CD14-positive monocyte (primary cell): ENCODE data around the gene PILRA. TPM values are rescaled to one million over a fixed set of nuclear protein-coding genes. Genes with fewer than 3 reads are reported as not detected.

ENCODE experiments used
- DNase-seq, 3 donors: peaks; one replicate each; pipeline ENCODE4 v3.0.0-alpha.2; 2011 to 2022
- H2AFZ ChIP-seq: 2 replicates; pipeline ENCODE4 v1.6.0; 2012; ENCODE audit warnings: mild to moderate bottlenecking, low read depth, low read length, inconsistent platforms; ENCODE audit not compliant: insufficient read depth, poor library complexity, severe bottlenecking
- H3K27ac ChIP-seq, 2 donors: 1 replicate in 1 of 2; 2 replicates in 1 of 2; pipeline ENCODE4 v1.5.1; 2012 to 2013; ENCODE audit warnings: low read length in 2 of 2, control low read depth in 1 of 2, inconsistent platforms in 1 of 2, low read depth in 1 of 2, mild to moderate bottlenecking in 1 of 2
- H3K27me3 ChIP-seq, 2 donors: one replicate each; pipeline versions ENCODE4 v1.6.0 to v1.6.1; 2011 to 2013; ENCODE audit warnings: low read length in 2 of 2; ENCODE audit not compliant: control insufficient read depth in 2 of 2, insufficient read depth in 2 of 2
- H3K36me3 ChIP-seq, 2 donors: replicated peaks in 1 of 2; 1 replicate in 1 of 2; 2 replicates in 1 of 2; pipeline versions ENCODE4 v1.5.1 to v1.6.1; 2012 to 2013; ENCODE audit warnings: low read length in 2 of 2, control low read depth in 1 of 2, inconsistent platforms in 1 of 2, mild to moderate bottlenecking in 1 of 2; ENCODE audit not compliant: insufficient read depth in 2 of 2, control insufficient read depth in 1 of 2
- H3K4me1 ChIP-seq, 2 donors: 1 replicate in 1 of 2; 2 replicates in 1 of 2; pipeline versions ENCODE4 v1.5.1 to v1.6.1; 2012 to 2013; ENCODE audit warnings: low read length in 2 of 2, control low read depth in 1 of 2, inconsistent platforms in 1 of 2, mild to moderate bottlenecking in 1 of 2, moderate library complexity in 1 of 2; ENCODE audit not compliant: insufficient read depth in 2 of 2, control insufficient read depth in 1 of 2
- H3K4me2 ChIP-seq: replicated peaks from 2 replicates; pipeline ENCODE3; 2012; ENCODE audit warnings: low read length, moderate library complexity, mild to moderate bottlenecking; ENCODE audit not compliant: poor library complexity, severe bottlenecking; ENCODE audit errors: extremely low read depth
- H3K4me3 ChIP-seq, 3 experiments: fragments of 200-600 bp in 1 of 3; sonication (generic) in 1 of 3; replicated peaks in 1 of 3; 1 replicate in 2 of 3; 2 replicates in 1 of 3; pipeline ENCODE4 v1.5.1; 2011 to 2013; ENCODE audit warnings: low read length in 3 of 3, mild to moderate bottlenecking in 3 of 3, control low read depth in 2 of 3, low read depth in 2 of 3, inconsistent platforms in 1 of 3, moderate library complexity in 1 of 3
- H3K79me2 ChIP-seq: 2 replicates; pipeline ENCODE4 v1.6.0; 2012; ENCODE audit warnings: mild to moderate bottlenecking, control low read depth, inconsistent platforms, low read length, moderate library complexity; ENCODE audit not compliant: insufficient read depth
- H3K9ac ChIP-seq: 2 replicates; pipeline ENCODE4 v1.6.0; 2017; ENCODE audit warnings: low read length, mild to moderate bottlenecking; ENCODE audit not compliant: insufficient read depth, poor library complexity, severe bottlenecking
- H3K9me3 ChIP-seq, 2 donors: replicated peaks in 1 of 2; 1 replicate in 1 of 2; 2 replicates in 1 of 2; pipeline versions ENCODE4 v1.5.1 to v1.6.1; 2012 to 2013; ENCODE audit warnings: low read length in 2 of 2, control low read depth in 1 of 2; ENCODE audit not compliant: control insufficient read depth in 1 of 2, insufficient read depth in 1 of 2
- H4K20me1 ChIP-seq: 2 replicates; pipeline ENCODE4 v1.6.0; 2012; ENCODE audit warnings: mild to moderate bottlenecking, low read length, control low read depth, moderate library complexity; ENCODE audit not compliant: insufficient read depth
- H3K27ac Mint-ChIP-seq, 7 donors: one replicate each; pipeline ENCODE4 v1.8.0; 2020; ENCODE audit warnings: mild to moderate bottlenecking in 7 of 7, mixed read lengths in 7 of 7, moderate library complexity in 6 of 7, inconsistent platforms in 2 of 7
- H3K27me3 Mint-ChIP-seq, 3 donors: one replicate each; pipeline ENCODE4 v1.8.0; 2021 to 2022; ENCODE audit warnings: low read depth in 3 of 3, mild to moderate bottlenecking in 3 of 3, mixed read lengths in 3 of 3, moderate library complexity in 3 of 3, inconsistent platforms in 1 of 3
- H3K36me3 Mint-ChIP-seq, 2 donors: one replicate each; pipeline ENCODE4 v1.8.0; 2020; ENCODE audit warnings: mixed read lengths in 2 of 2, inconsistent platforms in 1 of 2, mild to moderate bottlenecking in 1 of 2
- H3K4me1 Mint-ChIP-seq: one replicate; pipeline ENCODE4 v1.8.0; 2020; ENCODE audit warnings: mild to moderate bottlenecking, mixed read lengths
- H3K4me3 Mint-ChIP-seq, 2 donors: one replicate each; pipeline ENCODE4 v1.8.0; 2020; ENCODE audit warnings: mild to moderate bottlenecking in 2 of 2, mixed read lengths in 2 of 2, moderate library complexity in 1 of 2
- H3K9me3 Mint-ChIP-seq, 7 donors: one replicate each; pipeline ENCODE4 v1.8.0; 2020 to 2022; ENCODE audit warnings: mixed read lengths in 7 of 7, mild to moderate bottlenecking in 6 of 7, moderate library complexity in 6 of 7, inconsistent platforms in 2 of 7
- CTCF ChIP-seq: fragments of 200-600 bp; IDR thresholded peaks from one replicate; pipeline ENCODE4 v1.8.0; 2022; ENCODE audit warnings: antibody characterized with exemption, mild to moderate bottlenecking
- WGBS: methylation state at CpG from one replicate; pipeline ENCODE4 v1.1.5; 2013; ENCODE audit warnings: missing lambda C conversion rate; ENCODE audit not compliant: insufficient coverage; 5-methylcytosine and 5-hydroxymethylcytosine counted together
- intact Hi-C, 2 donors: fragments of 100-400 bp; cut with micrococcal nuclease; formaldehyde crosslinking; loops; one replicate each; pipeline versions ENCODE4 v1.15.0 to v1.15.1; 2023
- polyA plus RNA-seq, 3 donors: library from polyadenylated mRNA; depleted of rRNA in 1 of 3; unstranded in 2 of 3; stranded (reverse) in 1 of 3; fragments of 300-500 nt in 2 of 3; fragments of >200 nt in 1 of 3; fragmentation: Illumina TruSeq in 2 of 3; gene quantifications; 1 replicate in 2 of 3; 2 replicates in 1 of 3; pipeline ENCODE4 v1.2.3, GENCODE V29; 2012 to 2021

Gene PILRA
- polyA plus RNA-seq, 3 donors = 316 to 491 (median 364) TPM

DNA sequence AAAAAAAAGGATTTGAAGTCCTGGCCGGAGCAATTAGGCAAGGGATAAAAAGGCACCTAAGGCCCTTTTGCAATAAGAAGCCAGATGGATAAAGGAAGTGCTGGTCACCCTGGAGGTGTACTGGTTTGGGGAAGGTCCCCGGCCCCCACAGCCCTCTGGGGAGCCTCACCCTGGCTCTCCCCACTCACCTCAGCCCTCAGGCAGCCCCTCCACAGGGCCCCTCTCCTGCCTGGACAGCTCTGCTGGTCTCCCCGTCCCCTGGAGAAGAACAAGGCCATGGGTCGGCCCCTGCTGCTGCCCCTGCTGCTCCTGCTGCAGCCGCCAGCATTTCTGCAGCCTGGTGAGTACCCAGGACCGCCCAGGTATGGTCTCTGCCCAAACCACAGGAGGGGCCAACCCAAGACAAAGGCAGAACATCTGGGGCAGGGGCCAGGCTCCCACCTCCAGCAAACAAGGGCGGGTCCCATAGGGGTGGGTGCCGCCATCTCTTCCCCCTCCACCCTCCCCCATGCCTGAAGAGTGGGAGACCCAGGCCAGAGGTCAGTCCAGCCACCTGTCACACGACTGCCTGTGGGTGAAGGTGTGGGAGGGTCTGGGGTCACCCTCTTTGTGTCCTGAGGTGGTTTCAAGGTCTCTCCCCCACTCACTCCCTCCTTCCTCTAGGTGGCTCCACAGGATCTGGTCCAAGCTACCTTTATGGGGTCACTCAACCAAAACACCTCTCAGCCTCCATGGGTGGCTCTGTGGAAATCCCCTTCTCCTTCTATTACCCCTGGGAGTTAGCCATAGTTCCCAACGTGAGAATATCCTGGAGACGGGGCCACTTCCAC is 15.0 kb upstream of the PILRA start, which contains the start of gene PILRB:
Gene PILRB, plus strand, starts transcription at position 91 of the 830 bp plus-strand sequence. Its CDS starts 186 bp downstream, at position 277.
- Histone ChIP-seq H2AFZ (no peak within 1 kb of the TSS), H3K4me1 (peaks cover 19 to 25% of the 10 kb centered on the region in 2 donors), H4K20me1 (no peaks in the 10 kb centered on the region), H3K79me2 (peaks cover 2% of the 10 kb centered on the region), H3K9me3 (no peaks in the 10 kb centered on the region), H3K9ac (no peak within 1 kb of the TSS), H3K36me3 (peaks cover 70 to 98% of the 10 kb centered on the region in 2 donors), H3K4me3 (peak within 1 kb of the TSS in 1 of 3 experiments; percentile 24), H3K27ac (peak within 1 kb of the TSS in 1 of 2 donors; percentile 64), H3K4me2 (no peak within 1 kb of the TSS), H3K27me3 (no peaks in the 10 kb centered on the region)
- no peaks in the 10 kb centered on the region for H3K9me3 Mint-ChIP-seq
- H3K27ac Mint-ChIP-seq = peak within 1 kb of the TSS in 5 of 7 donors; percentile 53 to 83 (median 79)
- WGBS = 100% methylated on average over 5 of the region's 11 CpGs
- H3K36me3 Mint-ChIP-seq = peaks cover 65 to 95% of the 10 kb centered on the region in 2 donors
- H3K4me3 Mint-ChIP-seq = no peak within 1 kb of the TSS
- peaks cover 28% of the 10 kb centered on the region for H3K4me1 Mint-ChIP-seq
- intact Hi-C loops = loop anchor here (5.0 to 10.0 kb wide), 2 partner anchors 49 to 213 kb away; partner anchors contain the start of gene LAMTOR4 (in 1 of the 2)
- DNase-seq = no peak
- TF ChIP-seq CTCF = no peak
- peaks cover 0 to 3% (median 2%) of the 10 kb centered on the region in 3 donors for H3K27me3 Mint-ChIP-seq

- H3K27me3 ChIP-seq = no peaks in the 10 kb centered on the region
- no peak for TF ChIP-seq CTCF
- peaks cover 2% of the 10 kb centered on the region for H3K79me2 ChIP-seq
- Mint-ChIP-seq H3K4me1 (peaks cover 28% of the 10 kb centered on the region), H3K27ac (peak overlapping the region in 6 of 7 donors; percentile 53 to 83 (median 72)), H3K4me3 (no peak overlapping the region), H3K27me3 (peaks cover 0 to 3% (median 2%) of the 10 kb centered on the region in 3 donors), H3K9me3 (no peaks in the 10 kb centered on the region), H3K36me3 (peaks cover 64 to 96% of the 10 kb centered on the region in 2 donors)
- no peak for DNase-seq
- H4K20me1 ChIP-seq = no peaks in the 10 kb centered on the region
- no peak overlapping the region for H3K9ac ChIP-seq
- 97% methylated on average over 4 of the region's 8 CpGs for WGBS
- intact Hi-C loops = loop anchor here (5.0 to 10.0 kb wide), 2 partner anchors 48 to 214 kb away; partner anchors contain the start of gene LAMTOR4 (in 1 of the 2)
- no peak overlapping the region for H3K4me2 ChIP-seq
- H3K4me1 ChIP-seq = peaks cover 19 to 25% of the 10 kb centered on the region in 2 donors
- H2AFZ ChIP-seq = no peak overlapping the region
- no peaks in the 10 kb centered on the region for H3K9me3 ChIP-seq
- H3K27ac ChIP-seq = peak overlapping the region in 1 of 2 donors; percentile 62
- H3K4me3 ChIP-seq = peak overlapping the region in 1 of 3 experiments; percentile 24
- peaks cover 67 to 96% of the 10 kb centered on the region in 2 donors for H3K36me3 ChIP-seq
Observed at GRCh38 chr7:100358857-100359212, 14.5 kb upstream of the PILRA start.
